ENCODE measurements around the gene CLMN.

- no peak for TF ChIP-seq CTCF (IDR thresholded peaks at IDR 0.05)
- no peak for TF ChIP-seq POLR2A (IDR thresholded peaks at IDR 0.05)
Observed at GRCh38 chr14:95329941-95330340, 10.2 kb upstream of the CLMN start.
